ENCODE results near the gene POC1A.

GRCh38 chr3:52050571-52050970 is 103.7 kb downstream of the POC1A start:
- TF ChIP-seq POLR2A (IDR thresholded peaks at IDR 0.05; ENCODE audit: low read depth, low read length) = no peak
- TF ChIP-seq POLR2AphosphoS5 (IDR thresholded peaks at IDR 0.05; ENCODE audit: low read depth, low read length) = no peak
- TF ChIP-seq TAF1 (IDR thresholded peaks at IDR 0.05; ENCODE audit: borderline replicate concordance, low read depth, low read length) = no peak

All from GM12892 (cell line).